Raji (cell line): Measurements from ENCODE around the gene ST6GALNAC3.

Experiments used
- POLR2A ChIP-seq: IDR thresholded peaks from 2 replicates; pipeline ENCODE4 v1.6.1; 2011; ENCODE audit warnings: low read depth, low read length, control low read depth; ENCODE audit not compliant: insufficient read depth

ST6GALNAC3 gene

DNA sequence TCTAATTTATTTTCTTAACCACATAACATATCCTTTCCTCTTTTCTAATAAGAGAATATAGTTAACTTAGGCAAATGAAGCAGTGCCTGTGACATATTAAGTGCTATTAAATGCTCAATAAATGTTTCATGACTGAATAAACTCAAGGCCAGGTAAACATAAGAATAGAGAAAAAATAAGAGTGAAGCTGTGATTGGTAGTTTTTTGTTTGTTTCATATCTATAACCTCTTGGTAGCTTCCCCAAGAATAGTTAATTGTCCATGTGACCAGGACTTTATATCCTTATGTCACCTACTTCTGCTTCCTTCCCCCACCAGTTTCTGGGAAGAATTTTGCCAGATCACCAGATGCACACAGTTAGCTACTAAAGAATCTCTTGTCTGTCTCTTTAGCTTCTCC lies 497.7 kb downstream of the ST6GALNAC3 start:
- no peak for TF ChIP-seq POLR2A

DNA sequence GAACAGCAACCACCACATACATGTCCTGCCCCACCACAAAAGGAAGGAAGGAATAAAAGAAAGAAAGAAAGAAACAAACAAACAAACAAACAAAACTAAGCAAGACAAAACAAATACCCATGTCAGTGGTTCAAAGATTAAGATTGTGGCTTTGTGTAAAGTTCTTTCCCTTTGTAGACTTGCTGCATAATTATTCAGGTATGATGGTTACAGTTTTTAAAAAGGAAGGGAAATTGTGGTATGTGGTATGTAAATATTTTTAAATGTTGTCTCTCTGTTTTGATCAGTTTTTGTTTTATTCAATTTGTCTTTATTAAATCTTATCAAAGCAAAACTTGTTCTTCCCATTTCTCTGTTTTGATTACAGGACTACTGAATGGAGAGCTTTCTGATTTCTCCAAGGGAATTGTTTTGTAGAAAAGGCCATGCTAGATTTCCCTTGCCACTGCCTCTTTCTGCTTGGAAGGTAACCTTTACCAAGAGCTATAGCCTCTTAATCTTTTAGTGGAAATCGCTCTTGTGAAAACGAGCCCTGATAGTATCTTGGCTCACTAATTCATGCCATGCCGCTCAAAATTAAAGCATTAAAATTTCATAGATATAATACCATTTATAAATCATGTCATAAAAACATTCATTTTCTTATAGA lies 502.5 kb downstream of the ST6GALNAC3 start:
- no peak for TF ChIP-seq POLR2A

DNA sequence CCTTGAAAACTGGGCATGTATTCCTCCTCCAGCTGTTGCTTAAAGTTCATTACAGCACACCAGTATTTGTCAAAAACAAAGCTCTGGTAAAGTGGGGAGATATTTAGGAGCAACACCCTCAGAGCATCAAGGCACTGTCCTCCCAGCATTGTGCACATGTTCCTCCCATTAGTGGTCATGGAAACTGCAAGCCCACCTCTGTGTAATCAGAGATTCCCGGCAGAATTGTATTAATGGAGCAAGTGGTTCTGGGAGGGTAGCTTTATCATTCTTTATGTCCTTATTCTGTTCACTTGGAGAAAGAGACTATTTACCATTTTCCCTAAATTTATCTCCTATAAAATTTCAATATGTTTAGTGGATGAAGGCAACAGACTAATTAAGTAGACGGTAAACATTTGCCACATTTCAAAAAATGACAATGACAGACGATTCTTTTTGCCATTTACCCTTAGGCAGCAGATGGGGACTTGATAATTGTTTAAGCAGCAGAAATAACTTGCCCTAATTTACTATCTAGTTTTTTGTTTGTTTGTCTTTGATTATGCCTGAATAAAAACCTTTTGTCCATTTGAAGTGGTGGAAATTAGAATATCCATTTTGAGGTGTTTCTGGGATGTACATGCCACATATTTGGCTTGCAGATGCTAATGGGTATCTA lies 503.1 kb downstream of the ST6GALNAC3 start:
- TF ChIP-seq POLR2A = no peak

DNA sequence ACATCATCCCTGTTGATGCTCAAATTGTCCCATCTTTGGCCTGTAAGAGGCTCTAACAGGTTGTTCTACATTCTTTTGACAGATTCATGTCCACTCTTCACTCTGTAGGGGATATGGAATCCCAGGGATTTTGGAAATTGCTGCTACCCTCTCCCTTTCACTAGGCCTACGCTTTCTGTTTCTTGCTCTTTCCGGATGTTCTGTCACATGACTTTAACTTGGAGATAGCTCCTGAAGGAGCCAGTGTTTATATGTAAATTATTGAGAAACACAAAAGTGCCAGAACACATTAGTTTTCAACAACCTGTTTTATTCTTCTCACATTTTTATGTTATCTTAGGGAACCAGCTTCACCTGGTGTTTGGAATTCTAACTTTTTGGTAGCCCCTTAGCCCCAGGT lies 505.7 kb downstream of the ST6GALNAC3 start:
- no peak for TF ChIP-seq POLR2A

DNA sequence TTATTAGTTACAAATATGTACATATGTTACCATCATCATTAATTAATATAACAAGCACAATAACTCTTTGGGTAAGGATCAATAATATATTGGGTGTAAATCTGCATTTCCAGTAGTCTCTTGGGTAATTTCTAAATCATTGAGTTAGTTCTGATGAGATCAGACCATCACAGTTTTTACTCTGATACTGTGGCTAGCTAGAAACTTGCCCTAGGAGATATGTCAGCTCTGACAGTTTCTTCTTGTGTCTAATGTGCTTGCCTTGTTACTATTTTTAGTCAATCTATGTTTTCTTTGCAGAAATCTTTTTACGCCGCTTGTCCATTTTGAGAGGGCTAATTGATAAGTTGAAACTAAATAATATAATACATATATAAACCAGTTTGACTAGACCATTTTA lies 507.2 kb downstream of the ST6GALNAC3 start:
- no peak for TF ChIP-seq POLR2A

DNA sequence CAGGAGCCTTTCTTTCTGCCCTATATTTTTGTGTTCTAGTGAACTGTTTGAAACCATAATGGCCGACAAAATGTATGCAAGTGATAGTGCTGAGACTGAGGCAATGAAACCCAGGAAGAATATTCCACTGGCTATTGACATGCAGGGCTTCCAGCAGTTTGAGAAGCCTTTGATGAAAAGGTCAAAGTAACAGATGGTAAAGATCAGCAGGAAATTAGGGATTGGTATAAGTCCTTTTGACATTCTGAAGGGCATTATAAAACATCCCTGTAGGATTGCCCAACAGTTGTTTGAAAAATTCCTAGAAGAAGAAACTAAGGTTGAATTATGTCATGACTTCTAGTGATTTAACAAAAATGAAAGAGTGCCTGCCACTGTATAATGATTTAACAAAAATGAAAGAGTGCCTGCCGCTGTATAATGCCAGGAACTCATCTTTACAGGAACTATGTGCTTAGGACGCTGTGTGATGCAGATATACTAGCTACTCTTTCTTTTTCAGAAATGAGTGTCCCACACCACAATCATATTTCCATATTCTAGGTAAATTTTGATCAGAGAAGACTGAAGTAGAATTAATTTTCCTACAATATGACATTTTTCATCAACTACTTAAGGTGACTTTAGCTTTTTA lies 508.8 kb downstream of the ST6GALNAC3 start:
- no peak for TF ChIP-seq POLR2A

DNA sequence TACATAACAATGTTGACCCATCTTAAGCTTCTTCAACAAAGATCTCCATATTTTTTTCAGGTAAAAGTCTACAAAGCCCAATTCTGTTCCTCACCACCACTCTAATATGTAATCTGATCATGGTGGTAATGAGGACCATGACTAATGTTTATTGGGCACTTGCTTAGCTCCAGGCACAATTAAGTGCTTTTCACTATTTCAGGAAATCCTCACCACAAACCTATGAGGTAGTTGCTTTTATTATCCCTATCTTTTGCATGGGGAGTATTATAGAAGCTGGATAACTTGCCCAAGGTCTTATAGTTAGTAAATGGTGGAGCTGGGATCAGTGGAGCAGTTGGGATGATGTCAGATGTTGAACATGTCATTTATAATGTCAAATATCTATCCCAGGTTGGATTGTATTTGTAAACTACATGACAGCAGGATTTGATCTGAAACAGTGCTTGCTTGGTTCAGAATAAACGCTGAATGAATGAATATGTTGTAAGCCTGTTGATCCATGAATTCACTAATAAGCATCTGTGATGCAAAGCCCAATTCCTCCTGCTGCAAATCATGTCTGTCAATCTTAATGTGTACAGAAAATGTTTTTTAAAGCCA lies 509.4 kb downstream of the ST6GALNAC3 start:
- TF ChIP-seq POLR2A = no peak

DNA sequence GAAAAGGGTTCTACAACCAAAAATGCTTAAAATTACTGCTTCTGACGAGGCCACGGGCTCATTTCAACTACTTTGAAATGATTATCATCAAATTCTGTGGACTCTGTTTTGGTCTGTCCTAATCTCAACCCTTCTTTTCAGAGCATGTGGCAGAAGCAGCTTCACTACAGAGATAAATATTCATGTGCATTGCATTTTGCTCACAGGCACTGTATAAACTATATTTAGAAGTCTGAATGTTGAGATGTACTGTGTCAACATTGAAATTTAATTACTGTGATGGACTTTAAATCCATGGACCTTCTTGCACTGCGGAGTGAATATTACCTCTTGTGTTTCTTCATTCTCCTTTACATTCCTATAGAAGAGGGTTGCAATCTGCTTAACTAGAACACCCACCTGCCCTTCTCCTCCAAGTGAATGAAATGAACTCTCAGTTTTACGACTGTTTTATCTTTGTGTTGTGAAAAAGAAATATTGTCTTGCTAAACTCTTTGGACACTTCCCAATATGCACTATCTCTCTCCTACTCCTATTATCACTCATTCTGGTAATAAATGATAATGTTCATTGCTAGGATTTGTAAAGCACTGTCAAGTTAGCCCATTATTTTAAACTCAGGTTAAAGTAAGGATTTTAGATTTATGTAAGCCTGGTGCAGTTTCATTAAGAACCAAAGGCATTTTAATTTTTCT lies 511.6 kb downstream of the ST6GALNAC3 start:
- TF ChIP-seq POLR2A = no peak

DNA sequence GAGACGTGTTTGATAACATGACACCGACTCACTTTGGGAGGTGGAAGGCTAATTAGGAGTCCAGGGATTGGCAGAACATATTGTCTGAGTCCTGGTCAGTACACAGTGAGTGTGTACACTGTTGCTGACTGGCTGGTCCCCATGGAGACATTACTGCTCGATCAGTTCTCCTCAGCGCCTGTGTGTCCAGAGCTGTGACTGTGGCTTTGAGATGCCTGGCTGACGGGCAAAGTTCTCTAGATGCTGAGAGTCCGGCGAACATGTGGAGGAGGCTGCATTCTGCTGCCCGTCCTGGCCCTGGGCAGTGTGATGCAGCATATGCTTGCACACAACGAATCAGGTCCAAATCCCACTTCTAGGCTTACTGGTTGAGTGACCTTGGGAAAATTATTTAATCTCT lies 512.7 kb downstream of the ST6GALNAC3 start:
- no peak for TF ChIP-seq POLR2A

DNA sequence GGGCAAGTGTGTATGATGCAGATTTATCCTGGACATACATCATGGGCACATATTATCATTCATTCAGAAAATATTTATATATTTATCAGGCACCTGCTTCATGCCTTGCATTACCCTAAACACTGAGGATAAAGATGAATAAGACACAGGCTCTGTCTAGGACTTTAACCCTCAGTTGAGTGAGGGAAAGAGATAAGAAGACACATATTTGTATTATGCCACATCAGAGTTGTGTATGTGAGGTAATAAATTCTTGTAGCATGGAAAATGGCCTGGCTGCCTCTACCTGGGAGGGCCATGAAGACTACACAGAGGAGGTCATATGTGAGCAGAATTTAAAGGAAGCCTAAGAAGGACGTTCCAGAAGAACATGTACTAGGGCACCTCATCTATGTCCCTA lies 516.9 kb downstream of the ST6GALNAC3 start:
- no peak for TF ChIP-seq POLR2A

DNA sequence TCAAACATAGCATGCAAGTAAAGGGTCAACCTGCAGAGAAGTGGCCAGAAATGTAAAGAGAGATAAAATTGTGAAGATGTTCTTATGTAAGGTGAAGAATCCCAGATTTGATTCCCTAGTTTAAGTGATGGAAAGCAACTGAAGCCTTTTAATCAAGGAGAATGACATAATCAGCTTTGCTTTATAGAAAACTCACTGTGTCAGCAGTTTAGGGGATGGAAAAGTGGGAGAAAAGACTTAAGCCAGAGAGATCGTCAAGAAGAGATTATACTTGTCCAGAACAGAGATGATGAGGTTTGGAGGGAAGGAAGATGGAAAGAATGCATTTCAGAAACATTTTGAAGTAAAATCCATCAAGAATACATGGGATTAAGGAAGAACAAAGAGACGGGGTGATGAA lies 517.4 kb downstream of the ST6GALNAC3 start:
- no peak for TF ChIP-seq POLR2A

DNA sequence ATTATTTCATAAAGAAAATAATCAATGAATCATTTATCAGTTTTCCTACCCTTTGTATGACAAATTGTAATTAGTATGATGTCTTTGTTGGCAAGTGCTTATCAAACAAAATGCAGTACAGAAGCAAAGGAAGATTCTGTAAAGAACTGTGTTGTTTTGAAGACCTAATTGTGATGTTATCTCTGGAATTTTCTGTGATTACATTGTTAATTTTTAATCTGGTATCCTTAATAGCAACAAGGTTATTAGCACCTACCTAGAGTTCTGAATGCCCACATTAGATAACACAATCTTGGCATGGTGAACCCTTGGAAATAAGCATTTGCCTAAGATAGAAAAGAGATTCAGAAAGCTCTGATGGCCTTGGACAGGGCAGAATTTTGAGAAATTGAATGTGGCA lies 518.6 kb downstream of the ST6GALNAC3 start:
- TF ChIP-seq POLR2A = no peak

DNA sequence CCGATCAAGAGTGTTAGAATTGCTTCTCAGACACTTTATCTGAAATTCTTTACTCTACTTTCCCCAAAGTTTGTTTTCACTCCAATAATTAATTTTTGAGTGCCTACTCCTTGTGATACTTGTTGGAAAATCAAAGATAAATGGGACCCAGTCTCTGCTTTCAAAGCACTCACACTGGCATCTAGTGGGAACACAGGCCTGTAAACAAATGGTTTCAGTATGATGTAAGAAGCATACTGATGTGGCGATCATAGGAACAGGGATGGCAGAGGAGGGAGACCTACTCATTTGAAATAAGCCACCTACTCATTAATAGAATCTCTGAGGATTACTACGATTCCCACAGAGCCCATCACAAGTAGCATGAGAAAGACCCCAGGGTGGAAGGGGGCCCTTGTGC lies 519.1 kb downstream of the ST6GALNAC3 start:
- no peak for TF ChIP-seq POLR2A

DNA sequence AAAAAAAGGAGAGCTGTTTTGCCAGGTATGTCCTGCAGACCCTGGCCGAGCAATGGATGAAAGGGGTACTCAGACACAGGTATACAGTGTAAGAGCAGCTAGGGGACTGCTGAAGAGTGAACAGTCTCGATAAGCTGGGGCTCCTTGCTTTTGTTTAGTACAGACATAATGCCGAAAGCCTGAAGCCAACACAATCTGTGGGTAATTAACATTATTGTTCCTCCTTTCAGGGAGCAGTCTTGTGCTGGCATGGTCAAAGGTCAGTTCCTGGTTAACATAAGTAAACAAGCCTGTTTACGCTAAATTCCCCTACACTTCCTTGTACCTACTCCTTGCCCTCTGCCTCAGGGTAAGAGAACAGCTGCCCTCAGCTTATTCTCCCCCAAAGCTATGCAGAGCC lies 520.5 kb downstream of the ST6GALNAC3 start:
- no peak for TF ChIP-seq POLR2A

DNA sequence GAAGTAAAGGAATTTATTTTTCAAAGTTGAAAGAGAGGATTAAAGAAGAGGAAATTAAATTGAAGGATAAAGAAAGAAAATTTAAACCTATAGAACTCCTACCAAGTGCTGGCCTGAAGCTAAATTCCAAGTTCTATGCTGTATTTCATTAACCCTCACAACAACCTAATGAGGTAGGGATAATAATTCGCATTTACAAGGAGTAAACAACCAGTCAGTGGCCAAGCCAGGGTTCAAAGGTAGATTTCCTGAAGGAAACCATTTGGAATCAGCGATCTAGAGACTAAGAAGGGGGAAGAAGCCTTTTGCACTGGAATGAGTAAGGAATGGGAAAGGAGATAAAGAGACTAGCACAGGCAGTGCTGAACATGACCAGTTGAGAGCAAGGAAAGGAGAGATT lies 526.9 kb downstream of the ST6GALNAC3 start:
- no peak for TF ChIP-seq POLR2A
